BLaER1 (cell line): ENCODE measurements around the gene SS18L1.
A peak's percentile ranks its signal among the peaks of the same experiment; 100 is the strongest.

Source experiments
- H3K27ac ChIP-seq: shearing (Covaris generic); formaldehyde crosslinking; 2 replicates; pipeline ENCODE4 v1.8.1; 2022
- H3K27me3 ChIP-seq: shearing (Covaris generic); formaldehyde crosslinking; 2 replicates; pipeline ENCODE4 v1.8.1; 2022
- H3K36me3 ChIP-seq: shearing (Covaris generic); formaldehyde crosslinking; 2 replicates; pipeline ENCODE4 v1.8.1; 2022
- H3K4me1 ChIP-seq: shearing (Covaris generic); formaldehyde crosslinking; 2 replicates; pipeline ENCODE4 v1.8.1; 2022
- H3K4me2 ChIP-seq: shearing (Covaris generic); formaldehyde crosslinking; 2 replicates; pipeline ENCODE4 v1.8.1; 2022
- H3K4me3 ChIP-seq: shearing (Covaris generic); formaldehyde crosslinking; 2 replicates; pipeline ENCODE4 v1.8.1; 2022
- H3K9ac ChIP-seq: shearing (Covaris generic); formaldehyde crosslinking; 2 replicates; pipeline ENCODE4 v1.8.1; 2022
- H3K9me3 ChIP-seq: shearing (Covaris generic); formaldehyde crosslinking; 2 replicates; pipeline ENCODE4 v1.8.1; 2022
- H4K20me1 ChIP-seq: shearing (Covaris generic); formaldehyde crosslinking; 2 replicates; pipeline ENCODE4 v1.8.1; 2022
- Cebpa-rat ChIP-seq: shearing (Covaris generic); IDR thresholded peaks from 2 replicates; pipeline ENCODE4 v1.8.1; 2022

Gene SS18L1

GRCh38 chr20:62208061-62208794, 64.7 kb downstream of the SS18L1 start:
- TF ChIP-seq Cebpa-rat: no peak
- H3K4me1 ChIP-seq: peaks cover 73% of the 10 kb centered on the region
- H3K4me3 ChIP-seq: no peak overlapping the region
- H3K9ac ChIP-seq: no peak overlapping the region
- no peak overlapping the region for H3K4me2 ChIP-seq
- H3K27me3 ChIP-seq: no peaks in the 10 kb centered on the region
- peaks cover 9% of the 10 kb centered on the region; the same call in 1 of the 2 replicates for H4K20me1 ChIP-seq
- H3K27ac ChIP-seq: 0 out of 2 replicates have a peak overlapping the region, but pooled peaks have one; percentile 30
- no peaks in the 10 kb centered on the region for H3K9me3 ChIP-seq
- H3K36me3 ChIP-seq: no peaks in the 10 kb centered on the region; the same call in 1 of the 2 replicates

- Histone ChIP-seq H3K4me2 (no peak overlapping the region), H4K20me1 (peaks cover 9% of the 10 kb centered on the region; the same call in 1 of the 2 replicates), H3K27me3 (peaks cover 4% of the 10 kb centered on the region; the same call in 1 of the 2 replicates), H3K36me3 (no peaks in the 10 kb centered on the region; the same call in 1 of the 2 replicates), H3K9me3 (no peaks in the 10 kb centered on the region), H3K4me1 (peaks cover 69% of the 10 kb centered on the region), H3K4me3 (no peak overlapping the region), H3K9ac (no peak overlapping the region), H3K27ac (0 out of 2 replicates have a peak overlapping the region, but pooled peaks have one; percentile 30)
- no peak for TF ChIP-seq Cebpa-rat
These were observed 65.5 kb downstream of the SS18L1 start for GRCh38 chr20:62208795-62209755.

- H3K9ac ChIP-seq: no peak overlapping the region
These were observed 66.4 kb downstream of the SS18L1 start for GRCh38 chr20:62209850-62210495.

GRCh38 chr20:62210496-62210855, 66.9 kb downstream of the SS18L1 start:
- TF ChIP-seq Cebpa-rat: no peak
- H3K9me3 ChIP-seq: no peaks in the 10 kb centered on the region
- H3K36me3 ChIP-seq: no peaks in the 10 kb centered on the region; the same call in 1 of the 2 replicates
- peaks cover 13% of the 10 kb centered on the region for H3K27me3 ChIP-seq
- H3K27ac ChIP-seq: no peak overlapping the region
- no peak overlapping the region for H3K9ac ChIP-seq
- peaks cover 23% of the 10 kb centered on the region for H4K20me1 ChIP-seq
- peak overlapping the region; percentile 28; the same call in 1 of the 2 replicates for H3K4me2 ChIP-seq
- no peak overlapping the region for H3K4me3 ChIP-seq
- peaks cover 69% of the 10 kb centered on the region for H3K4me1 ChIP-seq

More at GRCh38 chr20:62209850-62210495, 66.4 kb downstream of the SS18L1 start:
- H4K20me1 ChIP-seq: peaks cover 18% of the 10 kb centered on the region
- no peak overlapping the region for H3K4me3 ChIP-seq
- H3K36me3 ChIP-seq: no peaks in the 10 kb centered on the region; the same call in 1 of the 2 replicates
- H3K4me2 ChIP-seq: peak overlapping the region; percentile 28; the same call in 1 of the 2 replicates
- peaks cover 12% of the 10 kb centered on the region for H3K27me3 ChIP-seq
- peaks cover 69% of the 10 kb centered on the region for H3K4me1 ChIP-seq
- no peak for TF ChIP-seq Cebpa-rat
- no peaks in the 10 kb centered on the region for H3K9me3 ChIP-seq
- H3K27ac ChIP-seq: no peak overlapping the region

GRCh38 chr20:62211216-62211615, 67.6 kb downstream of the SS18L1 start:
- Histone ChIP-seq H3K27ac (no peak overlapping the region), H3K27me3 (peaks cover 13% of the 10 kb centered on the region), H3K4me2 (no peak overlapping the region), H3K4me3 (no peak overlapping the region), H3K9ac (no peak overlapping the region), H3K36me3 (no peaks in the 10 kb centered on the region; the same call in 1 of the 2 replicates), H3K4me1 (peaks cover 69% of the 10 kb centered on the region), H3K9me3 (no peaks in the 10 kb centered on the region), H4K20me1 (peaks cover 31% of the 10 kb centered on the region)
- TF ChIP-seq Cebpa-rat: no peak

- H3K9me3 ChIP-seq: no peaks in the 10 kb centered on the region
- no peak overlapping the region for H3K27ac ChIP-seq
- no peak overlapping the region for H3K4me2 ChIP-seq
- H3K4me3 ChIP-seq: no peak overlapping the region
- peaks cover 37% of the 10 kb centered on the region for H4K20me1 ChIP-seq
- no peaks in the 10 kb centered on the region; the same call in 1 of the 2 replicates for H3K36me3 ChIP-seq
- H3K27me3 ChIP-seq: peaks cover 13% of the 10 kb centered on the region
- no peak for TF ChIP-seq Cebpa-rat
- no peak overlapping the region for H3K9ac ChIP-seq
- H3K4me1 ChIP-seq: peaks cover 74% of the 10 kb centered on the region
These were observed 68.3 kb downstream of the SS18L1 start for GRCh38 chr20:62211769-62212288.

- peaks cover 77% of the 10 kb centered on the region for H3K4me1 ChIP-seq
- no peak overlapping the region for H3K27ac ChIP-seq
These were observed 68.7 kb downstream of the SS18L1 start for GRCh38 chr20:62212299-62212698.

GRCh38 chr20:62214067-62214466, 70.5 kb downstream of the SS18L1 start:
- Histone ChIP-seq H3K4me1 (peaks cover 82% of the 10 kb centered on the region), H3K27ac (no peak overlapping the region), H3K9ac (no peak overlapping the region), H3K4me3 (no peak overlapping the region; the same call in 1 of the 2 replicates), H3K27me3 (peaks cover 31% of the 10 kb centered on the region), H3K36me3 (no peaks in the 10 kb centered on the region), H4K20me1 (peaks cover 55% of the 10 kb centered on the region), H3K9me3 (no peaks in the 10 kb centered on the region), H3K4me2 (peak overlapping the region; percentile 94)
- TF ChIP-seq Cebpa-rat: no peak

More at GRCh38 chr20:62212299-62212698, 68.7 kb downstream of the SS18L1 start:
- Histone ChIP-seq H3K27me3 (peaks cover 13% of the 10 kb centered on the region), H3K4me3 (no peak overlapping the region), H3K4me2 (no peak overlapping the region), H3K9me3 (no peaks in the 10 kb centered on the region), H3K36me3 (no peaks in the 10 kb centered on the region; the same call in 1 of the 2 replicates), H4K20me1 (peaks cover 42% of the 10 kb centered on the region), H3K9ac (no peak overlapping the region)
- no peak for TF ChIP-seq Cebpa-rat
